H1 (cell line): ENCODE data around the gene TCF4. TPM values are rescaled to one million over a fixed set of nuclear protein-coding genes. Genes with fewer than 3 reads are reported as not detected.

Source experiments
- CTCF ChIA-PET: fragments of 300-600 bp; sonication (Branson Sonifier 250); formaldehyde crosslinking; loops from one replicate; lab custom pipeline; 2021; ENCODE audit not compliant: partially characterized antibody; lab: Charles Lee
- POLR2A ChIA-PET: fragments of 300-600 bp; sonication (Branson Sonifier 250); formaldehyde crosslinking; loops from one replicate; lab custom pipeline; 2021; ENCODE audit warnings: inconsistent platforms; ENCODE audit not compliant: partially characterized antibody; lab: Charles Lee
- DNase-seq, 2 experiments: peaks; one replicate each; pipeline versions ENCODE4 v3.0.0 to v3.0.0-alpha.2; 2010 to 2022; ENCODE audit warnings: low spot score in 2 of 2, low read depth in 1 of 2, mixed read lengths in 1 of 2
- FAIRE-seq: peaks from 2 replicates; lab custom pipeline; 2011; peaks lifted over from hg19 to GRCh38; lab: Jason Lieb, UNC
- H2AFZ ChIP-seq: 2 replicates; pipeline ENCODE4 v1.8.1; 2012; ENCODE audit warnings: low read length, inconsistent platforms
- H2AK5ac ChIP-seq: 2 replicates; pipeline ENCODE4 v1.6.1; 2013; ENCODE audit warnings: low read depth, low read length
- H2BK120ac ChIP-seq: replicated peaks from 2 replicates; pipeline ENCODE3; 2013; ENCODE audit warnings: low read depth, low read length, inconsistent platforms
- H2BK12ac ChIP-seq: 2 replicates; pipeline ENCODE4 v1.6.1; 2013; ENCODE audit warnings: low read depth, low read length
- H2BK15ac ChIP-seq: 2 replicates; pipeline ENCODE4 v1.6.1; 2013; ENCODE audit warnings: low read length
- H2BK20ac ChIP-seq: 2 replicates; pipeline ENCODE4 v1.6.1; 2013; ENCODE audit warnings: low read length
- H2BK5ac ChIP-seq: 2 replicates; pipeline ENCODE4 v1.6.1; 2013; ENCODE audit warnings: low read depth, low read length
- H3K14ac ChIP-seq: 2 replicates; pipeline ENCODE4 v1.6.1; 2013; ENCODE audit warnings: inconsistent platforms; ENCODE audit not compliant: insufficient read length
- H3K18ac ChIP-seq: 2 replicates; pipeline ENCODE4 v1.6.1; 2013; ENCODE audit warnings: low read length; ENCODE audit errors: extremely low read depth
- H3K23ac ChIP-seq: 2 replicates; pipeline ENCODE4 v1.6.1; 2013; ENCODE audit warnings: inconsistent platforms; ENCODE audit not compliant: insufficient read length
- H3K23me2 ChIP-seq: 2 replicates; pipeline ENCODE4 v1.6.1; 2013; ENCODE audit warnings: low read depth, low read length
- H3K27ac ChIP-seq: 2 replicates; pipeline ENCODE4 v1.6.1; 2011; ENCODE audit warnings: low read depth, low read length, inconsistent platforms
- H3K27me3 ChIP-seq, 4 experiments: replicated peaks in 1 of 4; 1 replicate in 1 of 4; 2 replicates in 3 of 4; pipeline versions ENCODE4 v1.6.1 to v1.8.1; 2011 to 2013; ENCODE audit warnings: low read length in 3 of 4, mild to moderate bottlenecking in 3 of 4, inconsistent platforms in 2 of 4, mixed read lengths in 2 of 4, moderate library complexity in 1 of 4; ENCODE audit not compliant: control insufficient read depth in 3 of 4, insufficient read depth in 3 of 4; ENCODE audit errors: extremely low read depth in 1 of 4
- H3K36me3 ChIP-seq, 4 experiments: 2 replicates each; pipeline versions ENCODE4 v1.6.1 to v1.8.1; 2011 to 2013; ENCODE audit warnings: mild to moderate bottlenecking in 4 of 4, low read length in 3 of 4, moderate library complexity in 2 of 4, control low read depth in 1 of 4, inconsistent platforms in 1 of 4; ENCODE audit not compliant: insufficient read depth in 4 of 4, control insufficient read depth in 2 of 4
- H3K4ac ChIP-seq: replicated peaks from 2 replicates; pipeline ENCODE3; 2013; ENCODE audit warnings: low read length, low read depth, mixed read lengths, inconsistent platforms; ENCODE audit not compliant: insufficient read length
- H3K4me1 ChIP-seq, 4 experiments: replicated peaks in 1 of 4; 1 replicate in 1 of 4; 2 replicates in 3 of 4; pipeline versions ENCODE4 v1.6.1 to v1.8.1; 2011 to 2013; ENCODE audit warnings: low read length in 3 of 4, inconsistent platforms in 2 of 4, mixed read lengths in 1 of 4; ENCODE audit not compliant: insufficient read depth in 4 of 4, control insufficient read depth in 3 of 4
- H3K4me2 ChIP-seq, 2 experiments: 2 replicates each; pipeline versions ENCODE4 v1.6.1 to v1.8.1; 2011 to 2013; ENCODE audit warnings: low read depth in 2 of 2, low read length in 2 of 2, control low read depth in 1 of 2, inconsistent platforms in 1 of 2, mild to moderate bottlenecking in 1 of 2; ENCODE audit not compliant: insufficient read depth in 1 of 2
- H3K4me3 ChIP-seq, 4 experiments: fragments of 200-600, 300-600 bp in 1 of 4; sonication (generic), shearing (Covaris generic), sonication (Bioruptor Twin) in 1 of 4; 2 replicates each; pipeline versions ENCODE4 v1.5.1 to v1.8.1; 2011 to 2016; ENCODE audit warnings: low read length in 4 of 4, low read depth in 3 of 4, control low read depth in 2 of 4, inconsistent platforms in 2 of 4, mild to moderate bottlenecking in 2 of 4, mixed read lengths in 1 of 4, moderate library complexity in 1 of 4; ENCODE audit not compliant: insufficient read depth in 2 of 4; ENCODE audit errors: extremely low read depth in 1 of 4
- H3K56ac ChIP-seq: replicated peaks from 2 replicates; pipeline ENCODE3; 2013; ENCODE audit warnings: low read depth, mild to moderate bottlenecking, mixed read lengths, low read length, inconsistent platforms; ENCODE audit not compliant: insufficient read length
- H3K79me1 ChIP-seq: 2 replicates; pipeline ENCODE4 v1.6.1; 2013; ENCODE audit warnings: low read depth, low read length, control low read depth
- H3K79me2 ChIP-seq, 2 experiments: 2 replicates each; pipeline versions ENCODE4 v1.6.1 to v1.8.1; 2012 to 2013; ENCODE audit warnings: low read length in 2 of 2, mild to moderate bottlenecking in 2 of 2, inconsistent platforms in 1 of 2; ENCODE audit not compliant: insufficient read depth in 2 of 2, control insufficient read depth in 1 of 2
- H3K9ac ChIP-seq, 4 experiments: replicated peaks in 1 of 4; 1 replicate in 1 of 4; 2 replicates in 3 of 4; pipeline versions ENCODE4 v1.6.1 to v1.8.1; 2011 to 2013; ENCODE audit warnings: low read depth in 3 of 4, low read length in 3 of 4, control low read depth in 2 of 4, mild to moderate bottlenecking in 2 of 4, moderate library complexity in 2 of 4, inconsistent platforms in 1 of 4; ENCODE audit errors: extremely low read depth in 1 of 4
- H3K9me3 ChIP-seq, 2 experiments: 2 replicates each; pipeline versions ENCODE4 v1.6.1 to v1.8.1; 2012 to 2013; ENCODE audit warnings: mild to moderate bottlenecking in 2 of 2, moderate library complexity in 2 of 2, control low read depth in 1 of 2, inconsistent platforms in 1 of 2, low read depth in 1 of 2, low read length in 1 of 2, mixed read lengths in 1 of 2; ENCODE audit not compliant: insufficient read depth in 2 of 2
- H4K20me1 ChIP-seq, 2 experiments: replicated peaks in 1 of 2; 2 replicates each; pipeline versions ENCODE3 to v1.8.1; 2011 to 2013; ENCODE audit warnings: inconsistent platforms in 2 of 2, low read length in 2 of 2, mild to moderate bottlenecking in 1 of 2; ENCODE audit not compliant: insufficient read depth in 2 of 2, control insufficient read depth in 1 of 2
- H4K5ac ChIP-seq: 2 replicates; pipeline ENCODE4 v1.6.1; 2013; ENCODE audit warnings: low read length, low read depth, mixed read lengths, inconsistent platforms; ENCODE audit not compliant: insufficient read length
- H4K8ac ChIP-seq: 2 replicates; pipeline ENCODE4 v1.8.0; 2013; ENCODE audit warnings: mild to moderate bottlenecking, moderate library complexity, low read length, inconsistent platforms; ENCODE audit not compliant: insufficient read depth; ENCODE audit errors: extremely low read depth
- H4K91ac ChIP-seq: replicated peaks from 2 replicates; pipeline ENCODE3; 2013; ENCODE audit warnings: low read length, mixed read lengths, inconsistent platforms; ENCODE audit not compliant: insufficient read length
- EGR1 ChIP-seq: IDR thresholded peaks from 2 replicates; pipeline ENCODE4 v1.6.1; 2011; ENCODE audit warnings: low read depth, low read length, borderline replicate concordance
- EP300 ChIP-seq, 2 experiments: IDR thresholded peaks; 1 replicate in 1 of 2; 2 replicates in 1 of 2; pipeline ENCODE4 v1.6.1; 2011 to 2012; ENCODE audit warnings: low read depth in 2 of 2, low read length in 2 of 2, mild to moderate bottlenecking in 2 of 2, borderline replicate concordance in 1 of 2, inconsistent platforms in 1 of 2, moderate library complexity in 1 of 2
- GTF2F1 ChIP-seq: IDR thresholded peaks from 2 replicates; pipeline ENCODE4 v1.6.1; 2012; ENCODE audit warnings: low read depth, low read length, improper control_type of control experiment, borderline replicate concordance
- HDAC2 ChIP-seq, 2 experiments: fragments of 300-600 bp in 1 of 2; sonication (generic) in 1 of 2; IDR thresholded peaks; 2 replicates each; pipeline ENCODE4 v1.6.1; 2011 to 2012; ENCODE audit warnings: low read depth in 2 of 2, low read length in 2 of 2, mild to moderate bottlenecking in 2 of 2, moderate library complexity in 2 of 2, borderline replicate concordance in 1 of 2, inconsistent platforms in 1 of 2
- POLR2AphosphoS5 ChIP-seq: IDR thresholded peaks from 2 replicates; pipeline ENCODE4 v1.6.1; 2011; ENCODE audit warnings: low read depth, low read length
- RFX5 ChIP-seq: IDR thresholded peaks from 2 replicates; pipeline ENCODE4 v1.6.1; 2011; ENCODE audit warnings: low read depth, low read length, improper control_type of control experiment, borderline replicate concordance
- RXRA ChIP-seq: IDR thresholded peaks from 2 replicates; pipeline ENCODE4 v1.6.1; 2011; ENCODE audit warnings: low read depth, mild to moderate bottlenecking, low read length, moderate library complexity; ENCODE audit not compliant: insufficient read depth
- SP1 ChIP-seq: IDR thresholded peaks from 2 replicates; pipeline ENCODE4 v1.6.1; 2011; ENCODE audit warnings: low read depth, low read length
- TAF7 ChIP-seq: optimal IDR thresholded peaks from 2 replicates; pipeline ENCODE3; 2011; ENCODE audit warnings: low read depth, mild to moderate bottlenecking, inconsistent platforms, low read length, moderate library complexity, borderline replicate concordance
- polyA plus RNA-seq, 7 experiments: library from polyadenylated mRNA; depleted of rRNA in 3 of 7; stranded (reverse) in 5 of 7; unstranded in 2 of 7; fragments of >200 nt in 5 of 7; fragments of 200-250 nt in 2 of 7; gene quantifications; 1 replicate in 5 of 7; 2 replicates in 1 of 7; 4 replicates in 1 of 7; pipeline versions ENCODE4 v1.2.1 to v1.2.3, GENCODE V29; 2011 to 2013; ENCODE audit warnings: missing spikeins in 2 of 7, mixed read lengths in 2 of 7
- total RNA-seq: library from RNA; stranded (reverse); fragmentation: NEBNext Ultra II Directional; extraction: Animal tissue kit (Norgen Biotek cat#: 25700); gene quantifications from 2 replicates; pipeline ENCODE4 v1.2.1, GENCODE V29; 2021

TCF4 gene
- total and polyA plus RNA-seq, 2 of the 8 experiments (the other 6 are each of a cell fraction or from before 2014, with no cell fraction given) = 59.3 to 118 TPM

DNA sequence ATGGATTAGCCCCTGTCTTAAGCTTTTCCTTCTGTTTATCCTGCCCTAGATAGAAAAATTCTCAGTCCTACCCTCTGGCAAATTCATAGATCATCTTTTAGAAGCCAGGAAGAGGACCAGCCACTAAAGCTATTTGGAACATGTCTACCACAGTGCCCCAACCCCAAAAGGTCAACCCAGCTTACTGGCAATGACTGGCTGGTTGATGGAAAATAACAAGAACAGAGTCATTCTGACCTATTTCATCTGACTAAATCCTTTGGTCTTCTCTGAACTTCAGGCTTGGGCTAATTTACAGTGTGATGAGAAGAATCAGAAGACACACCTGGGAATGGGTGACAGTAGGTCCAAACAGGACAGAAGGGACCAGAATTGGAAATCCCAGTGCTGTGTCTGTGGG, 401.4 kb downstream of the TCF4 start:
- no peak overlapping the region for H3K23ac ChIP-seq

More for the DNA sequence above, 401.4 kb downstream of the TCF4 start:
- H3K18ac ChIP-seq = no peak overlapping the region
- no peaks in the 10 kb centered on the region for H3K36me3 ChIP-seq
- H3K56ac ChIP-seq = no peak overlapping the region
- H3K4ac ChIP-seq = no peak overlapping the region
- H2BK5ac ChIP-seq = no peak overlapping the region
- no peak for TF ChIP-seq SP1
- no peak for TF ChIP-seq HDAC2 (IDR thresholded peaks at IDR 0.05; ENCODE audit: borderline replicate concordance in 1 of 2, low read depth in 2 of 2, low read length in 2 of 2)
- no peak for TF ChIP-seq EGR1
- TF ChIP-seq EP300 (IDR thresholded peaks at IDR 0.05; ENCODE audit: borderline replicate concordance in 1 of 2, low read depth in 2 of 2, low read length in 2 of 2) = no peak
- TF ChIP-seq RFX5 = no peak
- no peak for TF ChIP-seq RXRA
- TF ChIP-seq POLR2AphosphoS5 = no peak
- no peak for TF ChIP-seq TAF7
- TF ChIP-seq GTF2F1 = no peak
- no peak overlapping the region for H4K5ac ChIP-seq
- H4K8ac ChIP-seq = no peak overlapping the region
- no peaks in the 10 kb centered on the region for H3K9me3 ChIP-seq
- ChIA-PET CTCF (interaction anchor here (0.7 to 1.2 kb wide), 2 partner anchors 9 to 580 kb away, joined by 3 read pairs; no protein-coding TSS in a partner anchor), POLR2A (no interaction called here)
- H3K27me3 ChIP-seq = no peaks in the 10 kb centered on the region
- H2BK120ac ChIP-seq = no peak overlapping the region
- no peaks in the 10 kb centered on the region for H3K79me2 ChIP-seq
- H4K91ac ChIP-seq = no peak overlapping the region
- FAIRE-seq (no peak), DNase-seq (no peak)
- H2BK15ac ChIP-seq = no peak overlapping the region
- no peaks in the 10 kb centered on the region; the same call in 1 of the 2 replicates for H3K23me2 ChIP-seq
- no peak overlapping the region for H3K4me2 ChIP-seq
- H2AFZ ChIP-seq = 0 out of 2 replicates have a peak overlapping the region, but pooled peaks have one; percentile 20
- H4K20me1 ChIP-seq = no peaks in the 10 kb centered on the region
- H3K14ac ChIP-seq = no peak overlapping the region
- H2BK12ac ChIP-seq = no peak overlapping the region
- H3K79me1 ChIP-seq = no peaks in the 10 kb centered on the region
- peaks cover 0 to 2% (median 0%) of the 10 kb centered on the region in 4 experiments; a peak in 1 of 7 replicates for H3K4me1 ChIP-seq
- no peak overlapping the region for H2BK20ac ChIP-seq
- H3K9ac ChIP-seq = no peak overlapping the region
- H3K27ac ChIP-seq = no peak overlapping the region
- H2AK5ac ChIP-seq = no peak overlapping the region
- H3K4me3 ChIP-seq = no peak overlapping the region
